ENCODE results near the gene MIS12.

DNA sequence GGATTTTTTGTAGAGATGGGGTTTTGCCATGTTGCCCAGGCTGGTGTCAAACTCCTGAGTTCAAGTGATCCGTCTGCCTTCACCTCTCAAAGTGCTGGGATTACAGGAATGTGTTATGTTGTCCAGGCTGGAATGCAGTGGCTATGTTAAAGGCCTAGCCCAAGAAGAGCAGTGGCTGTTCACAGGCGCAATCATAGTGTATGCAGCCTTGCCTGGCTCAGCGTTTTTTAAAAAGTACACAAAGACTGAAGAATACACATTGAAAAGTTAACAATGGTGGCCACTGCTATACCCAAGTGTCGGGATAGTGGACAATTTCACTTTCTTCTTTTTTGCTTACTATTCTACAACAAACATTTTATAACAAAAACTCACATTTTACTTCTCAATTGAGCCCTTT lies 7.4 kb upstream of the MIS12 start:
- TF ChIP-seq, protein P1, sequence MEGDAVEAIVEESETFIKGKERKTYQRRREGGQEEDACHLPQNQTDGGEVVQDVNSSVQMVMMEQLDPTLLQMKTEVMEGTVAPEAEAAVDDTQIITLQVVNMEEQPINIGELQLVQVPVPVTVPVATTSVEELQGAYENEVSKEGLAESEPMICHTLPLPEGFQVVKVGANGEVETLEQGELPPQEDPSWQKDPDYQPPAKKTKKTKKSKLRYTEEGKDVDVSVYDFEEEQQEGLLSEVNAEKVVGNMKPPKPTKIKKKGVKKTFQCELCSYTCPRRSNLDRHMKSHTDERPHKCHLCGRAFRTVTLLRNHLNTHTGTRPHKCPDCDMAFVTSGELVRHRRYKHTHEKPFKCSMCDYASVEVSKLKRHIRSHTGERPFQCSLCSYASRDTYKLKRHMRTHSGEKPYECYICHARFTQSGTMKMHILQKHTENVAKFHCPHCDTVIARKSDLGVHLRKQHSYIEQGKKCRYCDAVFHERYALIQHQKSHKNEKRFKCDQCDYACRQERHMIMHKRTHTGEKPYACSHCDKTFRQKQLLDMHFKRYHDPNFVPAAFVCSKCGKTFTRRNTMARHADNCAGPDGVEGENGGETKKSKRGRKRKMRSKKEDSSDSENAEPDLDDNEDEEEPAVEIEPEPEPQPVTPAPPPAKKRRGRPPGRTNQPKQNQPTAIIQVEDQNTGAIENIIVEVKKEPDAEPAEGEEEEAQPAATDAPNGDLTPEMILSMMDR (conservative IDR thresholded peaks at IDR 0.05; ENCODE audit: low read length), result no peak
- TF ChIP-seq EZH2phosphoT487 (IDR thresholded peaks at IDR 0.05; ENCODE audit: borderline replicate concordance), result no peak

All from Loucy (cell line).